ENCODE data around the gene MRPS27. TPM values are rescaled to one million over a fixed set of nuclear protein-coding genes. Genes with fewer than 3 reads are reported as not detected.

Gene MRPS27
- total and polyA plus RNA-seq, 2 donors from 2014 or later: 40.0 to 50.8 TPM

GRCh38 chr5:72184408-72184807, 135.6 kb downstream of the MRPS27 start:
- no peak for FAIRE-seq
- no peaks in the 10 kb centered on the region for H3K4me1 ChIP-seq (ENCODE audit: control insufficient read depth in 2 of 3, insufficient read depth in 2 of 3, low read depth in 1 of 3, low read length in 3 of 3)
- H3K27ac ChIP-seq (ENCODE audit: low read depth in 2 of 2, low read length in 2 of 2): no peak overlapping the region
- DNase-seq: no peak
- H3K9ac ChIP-seq (ENCODE audit: low read length in 3 of 3): no peak overlapping the region
- no peaks in the 10 kb centered on the region for H3K36me3 ChIP-seq (ENCODE audit: control insufficient read depth in 2 of 3, insufficient read depth in 3 of 3, low read length in 3 of 3)
- no peaks in the 10 kb centered on the region for H3K9me3 ChIP-seq (ENCODE audit: control insufficient read depth in 2 of 3, insufficient read depth in 1 of 3, low read length in 3 of 3)
- no peak for TF ChIP-seq CTCF (IDR thresholded peaks at IDR 0.05; ENCODE audit: borderline replicate concordance, extremely low read depth, insufficient read depth)
- no peak overlapping the region for H3K4me3 ChIP-seq (ENCODE audit: low read length in 3 of 3)
- intact Hi-C loops (cut with DNase I): no loop called here
- H3K27me3 ChIP-seq (ENCODE audit: control insufficient read depth, insufficient read depth, low read length): no peaks in the 10 kb centered on the region

DNA sequence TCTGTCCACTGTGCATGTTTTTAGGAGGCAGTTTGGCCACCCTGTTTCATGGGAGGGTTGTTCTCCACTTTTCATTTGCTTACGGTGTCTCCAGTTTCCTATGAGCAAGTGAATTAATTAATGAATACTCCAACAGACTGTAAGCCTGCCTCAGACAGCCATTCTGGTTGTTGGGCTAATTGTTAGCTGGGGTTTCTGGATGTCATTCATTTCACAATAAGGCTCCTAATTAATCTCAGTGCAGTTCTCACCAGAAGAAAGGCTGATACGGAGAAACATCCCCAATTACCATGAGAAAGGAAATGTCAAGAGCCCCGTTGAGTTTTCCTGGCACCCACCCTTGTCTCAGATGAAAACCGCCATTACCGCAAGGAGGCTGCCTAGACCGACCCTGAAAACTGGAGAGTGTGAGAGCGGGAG, 136.9 kb downstream of the MRPS27 start:
- H3K4me3 ChIP-seq (ENCODE audit: low read length in 3 of 3): no peak overlapping the region
- intact Hi-C loops (cut with DNase I): no loop called here
- H3K9ac ChIP-seq (ENCODE audit: low read length in 3 of 3): no peak overlapping the region
- DNase-seq (no peak), FAIRE-seq (no peak)
- no peaks in the 10 kb centered on the region for H3K4me1 ChIP-seq (ENCODE audit: control insufficient read depth in 2 of 3, insufficient read depth in 2 of 3, low read depth in 1 of 3, low read length in 3 of 3)
- H3K36me3 ChIP-seq (ENCODE audit: control insufficient read depth in 2 of 3, insufficient read depth in 3 of 3, low read length in 3 of 3): no peaks in the 10 kb centered on the region
- no peaks in the 10 kb centered on the region for H3K9me3 ChIP-seq (ENCODE audit: control insufficient read depth in 2 of 3, insufficient read depth in 1 of 3, low read length in 3 of 3)
- TF ChIP-seq CTCF (IDR thresholded peaks at IDR 0.05; ENCODE audit: borderline replicate concordance, extremely low read depth, insufficient read depth): no peak
- no peaks in the 10 kb centered on the region for H3K27me3 ChIP-seq (ENCODE audit: control insufficient read depth, insufficient read depth, low read length)
- no peak overlapping the region for H3K27ac ChIP-seq (ENCODE audit: low read depth in 2 of 2, low read length in 2 of 2)

DNA sequence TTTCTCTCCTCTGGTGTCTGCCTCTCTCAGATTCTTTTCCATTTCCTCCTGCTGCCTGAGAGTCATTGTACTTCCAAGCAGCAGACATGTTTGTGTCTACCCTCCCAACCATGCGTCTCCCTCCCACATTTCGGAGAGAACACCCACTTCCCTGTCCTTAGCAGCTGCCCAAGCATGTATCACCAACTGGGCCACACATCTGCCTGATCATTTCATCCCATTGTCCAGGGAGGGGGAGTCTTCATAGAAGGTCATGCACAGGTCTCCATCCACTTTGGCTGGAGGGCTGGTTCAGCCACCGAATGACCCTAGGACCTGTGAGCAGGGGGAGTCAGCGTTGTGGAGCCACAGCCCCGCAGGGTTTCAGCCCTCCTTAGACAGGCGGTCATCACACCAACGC, 137.4 kb downstream of the MRPS27 start:
- no peaks in the 10 kb centered on the region for H3K36me3 ChIP-seq (ENCODE audit: control insufficient read depth in 2 of 3, insufficient read depth in 3 of 3, low read length in 3 of 3)
- H3K27ac ChIP-seq (ENCODE audit: low read depth in 2 of 2, low read length in 2 of 2): no peak overlapping the region
- H3K4me1 ChIP-seq (ENCODE audit: control insufficient read depth in 2 of 3, insufficient read depth in 2 of 3, low read depth in 1 of 3, low read length in 3 of 3): no peaks in the 10 kb centered on the region
- no peak overlapping the region for H3K4me3 ChIP-seq (ENCODE audit: low read length in 3 of 3)
- no peak for DNase-seq
- intact Hi-C loops (cut with DNase I): no loop called here
- FAIRE-seq: no peak
- no peaks in the 10 kb centered on the region for H3K9me3 ChIP-seq (ENCODE audit: control insufficient read depth in 2 of 3, insufficient read depth in 1 of 3, low read length in 3 of 3)
- H3K9ac ChIP-seq (ENCODE audit: low read length in 3 of 3): no peak overlapping the region
- no peaks in the 10 kb centered on the region for H3K27me3 ChIP-seq (ENCODE audit: control insufficient read depth, insufficient read depth, low read length)
- TF ChIP-seq CTCF (IDR thresholded peaks at IDR 0.05; ENCODE audit: borderline replicate concordance, extremely low read depth, insufficient read depth): no peak

GRCh38 chr5:72180925-72181324, 139.1 kb downstream of the MRPS27 start:
- Histone ChIP-seq H3K27me3 (ENCODE audit: control insufficient read depth, insufficient read depth, low read length) (no peaks in the 10 kb centered on the region), H3K9me3 (ENCODE audit: control insufficient read depth in 2 of 3, insufficient read depth in 1 of 3, low read length in 3 of 3) (no peaks in the 10 kb centered on the region), H3K27ac (ENCODE audit: low read depth in 2 of 2, low read length in 2 of 2) (no peak overlapping the region), H3K9ac (ENCODE audit: low read length in 3 of 3) (no peak overlapping the region), H3K4me1 (ENCODE audit: control insufficient read depth in 2 of 3, insufficient read depth in 2 of 3, low read depth in 1 of 3, low read length in 3 of 3) (no peaks in the 10 kb centered on the region), H3K36me3 (ENCODE audit: control insufficient read depth in 2 of 3, insufficient read depth in 3 of 3, low read length in 3 of 3) (no peaks in the 10 kb centered on the region), H3K4me3 (ENCODE audit: low read length in 3 of 3) (no peak overlapping the region)
- DNase-seq: no peak
- TF ChIP-seq CTCF (IDR thresholded peaks at IDR 0.05; ENCODE audit: borderline replicate concordance, extremely low read depth, insufficient read depth): no peak
- FAIRE-seq: no peak
- intact Hi-C loops (cut with DNase I): no loop called here
